HG03159 (cell line): ENCODE data around the gene REEP1.

ENCODE experiments used
- ATAC-seq: cut with Tn5 transposase; IDR thresholded peaks from one replicate; pipeline ENCODE4 v1.9.1; 2021; ENCODE audit warnings: mild to moderate bottlenecking, moderate library complexity; ENCODE audit not compliant: unreplicated experiment

The REEP1 gene, protein sequence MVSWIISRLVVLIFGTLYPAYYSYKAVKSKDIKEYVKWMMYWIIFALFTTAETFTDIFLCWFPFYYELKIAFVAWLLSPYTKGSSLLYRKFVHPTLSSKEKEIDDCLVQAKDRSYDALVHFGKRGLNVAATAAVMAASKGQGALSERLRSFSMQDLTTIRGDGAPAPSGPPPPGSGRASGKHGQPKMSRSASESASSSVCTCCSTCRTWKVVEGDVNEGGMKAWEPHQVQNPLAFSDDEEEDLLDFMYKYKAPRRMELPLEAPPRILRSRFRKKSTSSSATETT

DNA sequence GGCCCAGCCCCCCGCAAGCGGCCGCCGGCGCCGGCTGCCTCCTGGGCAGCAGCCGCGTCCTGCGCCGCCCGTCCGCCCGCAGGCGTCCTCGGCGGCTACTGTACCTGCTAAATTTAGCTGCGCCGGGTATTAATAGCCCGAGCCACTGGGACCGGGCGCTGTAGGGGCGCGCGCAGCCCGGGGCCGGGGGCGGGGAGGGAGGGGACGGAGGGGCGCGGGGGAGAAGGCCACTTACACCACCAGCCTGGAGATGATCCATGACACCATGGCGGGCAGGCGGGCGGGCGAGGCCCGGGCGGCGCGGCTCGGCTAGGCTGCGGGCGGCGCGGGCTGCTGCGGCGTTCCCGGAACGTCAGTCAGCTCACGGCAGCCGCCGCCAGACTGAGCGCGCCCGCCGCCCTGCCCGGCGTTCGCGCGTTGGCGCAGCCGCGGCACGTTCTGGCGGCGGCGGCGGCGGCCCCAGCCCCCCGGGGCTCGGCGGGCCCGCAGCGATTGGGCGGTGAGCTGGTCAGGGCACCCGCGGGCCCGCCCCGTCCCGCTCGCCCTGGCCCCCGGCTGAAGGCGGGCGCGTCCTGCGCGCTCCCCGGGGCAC, at the start of gene REEP1:
Gene REEP1 (minus strand): TSS at position 383 of the 592 bp plus-strand sequence. CDS start 116 bp downstream, at position 267.
- no peak for ATAC-seq

DNA sequence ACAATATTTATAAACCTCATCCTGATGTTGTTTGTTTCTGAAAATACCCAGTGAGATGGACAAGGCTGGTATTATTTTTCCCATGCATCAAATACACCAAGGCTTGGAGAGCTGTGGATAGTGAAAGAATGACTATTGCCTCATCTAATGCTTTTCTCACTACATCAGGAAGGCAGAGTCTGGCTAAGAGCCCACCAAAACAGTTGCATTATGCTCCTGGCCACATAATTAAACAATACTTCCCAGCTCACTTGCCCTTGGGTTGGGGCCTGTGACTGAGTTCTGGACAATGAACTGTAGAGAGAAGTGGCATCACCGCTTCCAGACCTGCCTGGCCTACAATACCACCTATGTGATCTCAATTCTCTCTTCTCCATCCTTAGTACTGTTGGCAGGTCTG, 46.4 kb upstream of the REEP1 start:
- no peak for ATAC-seq

GRCh38 chr2:86382698-86383097, 45.3 kb upstream of the REEP1 start:
- ATAC-seq = no peak

GRCh38 chr2:86382108-86382507, 44.7 kb upstream of the REEP1 start:
- ATAC-seq = no peak

DNA sequence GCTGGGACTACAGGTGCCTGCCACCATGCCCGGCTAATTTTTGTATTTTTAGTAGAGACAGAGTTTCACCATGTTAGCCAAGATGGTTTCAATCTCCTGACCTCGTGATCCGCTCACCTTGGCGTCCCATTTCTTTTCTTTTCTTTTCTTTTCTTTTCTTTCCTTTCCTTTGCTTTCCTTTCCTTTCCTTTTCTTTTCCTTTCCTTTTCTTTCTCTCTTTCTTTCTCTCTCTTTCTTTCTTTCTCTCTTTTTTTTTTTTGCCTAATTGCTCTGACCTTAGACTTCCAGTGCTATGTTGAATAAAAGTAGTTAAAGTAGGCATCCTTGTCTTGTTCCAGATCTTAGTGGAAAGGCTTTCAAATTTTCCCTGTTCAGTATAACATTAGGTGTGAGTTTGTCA, 41.0 kb upstream of the REEP1 start:
- ATAC-seq = no peak

GRCh38 chr2:86375623-86376022, 38.2 kb upstream of the REEP1 start:
- ATAC-seq = no peak

GRCh38 chr2:86372641-86373502, 35.4 kb upstream of the REEP1 start:
- ATAC-seq = no peak

GRCh38 chr2:86372133-86372532, 34.7 kb upstream of the REEP1 start:
- ATAC-seq = no peak

DNA sequence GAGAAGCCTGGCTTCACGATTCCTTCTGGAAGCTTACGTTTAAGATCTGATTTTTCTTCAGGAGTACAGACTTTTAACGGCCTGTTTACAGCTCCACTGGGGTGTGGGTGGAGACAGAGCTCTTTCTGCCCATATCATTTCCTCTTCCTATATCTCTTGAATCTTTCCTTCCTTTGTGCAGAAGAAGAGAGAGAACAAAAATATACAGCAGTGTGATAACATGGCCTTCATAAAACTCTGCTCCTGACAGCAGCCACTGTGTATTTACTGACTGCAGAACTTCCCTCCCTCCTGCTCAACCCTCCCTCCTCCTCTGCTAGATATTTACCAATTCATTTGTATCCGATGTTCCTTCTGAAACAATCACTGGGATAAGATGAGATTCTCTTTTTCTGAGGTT, 34.1 kb upstream of the REEP1 start:
- no peak for ATAC-seq

DNA sequence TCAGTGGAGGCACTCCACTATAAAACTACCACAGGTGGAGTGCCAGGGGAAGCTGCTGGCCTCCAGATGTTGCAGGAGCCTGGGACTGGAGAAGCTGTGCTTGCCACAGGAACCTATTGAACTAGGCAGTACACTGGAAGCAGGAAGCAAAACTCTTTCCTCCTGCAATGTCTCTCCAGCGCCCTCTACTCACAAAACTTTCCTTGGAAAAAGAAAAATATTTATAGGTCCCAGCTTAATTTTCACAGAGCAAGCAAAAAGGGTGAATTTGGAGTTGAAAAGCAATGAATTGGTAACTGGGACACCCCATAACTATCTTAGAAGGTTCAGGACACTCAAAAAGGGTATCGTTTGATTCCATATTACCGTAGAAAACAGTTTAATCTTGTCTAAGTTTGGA, 33.2 kb upstream of the REEP1 start:
- no peak for ATAC-seq

DNA sequence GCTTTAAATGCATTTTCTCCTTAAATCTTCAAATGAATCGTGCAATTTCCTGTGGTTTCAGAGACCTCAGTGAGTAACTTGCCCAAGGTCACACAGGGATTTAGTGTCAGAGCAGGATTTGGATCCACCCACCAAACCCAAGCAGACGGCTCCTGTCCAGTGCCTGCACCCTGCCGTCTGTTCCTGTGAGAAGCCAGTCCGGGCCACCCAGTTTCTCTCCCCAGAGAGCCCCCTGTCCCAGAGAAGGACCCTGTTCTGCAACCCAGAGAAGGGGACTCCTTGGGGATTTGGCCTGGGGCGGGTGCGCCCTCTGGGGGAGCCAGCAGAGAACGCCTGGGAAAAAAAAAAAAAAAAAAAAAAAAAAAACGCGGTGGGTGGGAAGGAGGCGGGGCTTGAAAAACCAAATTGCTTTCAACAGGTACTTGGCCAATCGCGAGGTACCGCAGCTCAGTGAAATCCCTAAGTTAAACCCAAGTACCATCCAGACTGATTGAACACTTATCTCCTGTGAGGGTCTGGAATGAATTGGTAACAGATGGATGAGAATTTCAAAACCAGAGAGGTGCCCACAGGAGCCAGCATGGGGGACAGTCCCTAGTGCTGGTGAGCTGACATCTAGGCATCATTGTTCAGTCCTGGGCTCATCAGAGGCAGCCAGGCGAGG, 30.9 kb upstream of the REEP1 start:
- peak; percentile 50 for ATAC-seq

DNA sequence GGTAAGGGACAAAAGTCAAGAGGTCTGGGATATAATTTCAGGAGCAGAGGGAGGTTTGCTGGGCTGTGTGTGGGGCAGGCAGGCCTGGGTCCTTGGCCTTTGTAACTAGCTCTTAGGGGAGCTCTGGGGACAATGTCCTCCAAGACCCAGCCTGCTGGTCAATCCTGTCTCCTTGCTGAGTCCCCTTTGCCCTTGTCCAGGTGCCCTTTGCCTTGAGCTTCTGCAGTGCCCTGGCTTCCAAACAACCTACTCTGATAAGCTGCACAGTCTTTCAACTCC, 30.0 kb upstream of the REEP1 start:
- ATAC-seq = no peak

DNA sequence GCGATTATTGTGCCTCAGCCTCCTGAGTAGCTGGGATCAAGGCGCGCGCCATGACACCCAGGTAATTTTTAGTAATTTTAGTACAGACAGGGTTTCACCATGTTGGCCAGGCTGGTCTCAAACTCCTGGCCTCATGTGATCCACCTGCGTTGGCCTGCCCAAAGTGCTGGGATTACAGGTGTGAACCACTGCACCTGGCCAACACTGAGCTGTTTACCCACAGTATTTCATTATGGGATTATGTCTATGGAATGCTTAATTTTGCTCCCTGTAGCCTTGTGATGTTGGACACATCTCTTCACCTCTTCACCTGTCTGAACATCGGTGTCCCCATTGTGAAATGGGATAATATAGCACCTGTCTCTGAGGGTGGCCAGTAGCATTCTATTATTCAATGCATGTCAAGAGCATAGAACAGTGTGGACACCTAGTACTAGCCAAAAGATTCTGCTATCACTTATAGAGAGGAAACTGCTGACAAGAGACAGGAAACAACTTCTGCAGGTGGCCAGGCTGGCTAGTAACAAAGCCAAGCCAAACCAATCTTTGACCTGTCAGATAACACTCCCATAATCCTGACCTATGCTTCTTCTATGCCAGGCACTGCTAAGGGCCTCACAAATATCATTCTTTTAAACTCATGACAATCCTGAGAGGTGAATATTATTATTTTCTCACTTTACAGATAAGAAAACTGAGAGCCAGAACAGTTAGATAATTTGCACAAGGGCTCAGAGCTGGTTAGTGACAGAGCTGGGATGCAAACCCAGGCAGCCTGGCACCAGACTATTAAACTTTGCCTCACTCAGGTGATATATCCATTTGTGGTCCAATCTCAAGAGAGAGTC, 29.4 kb upstream of the REEP1 start:
- ATAC-seq = no peak

GRCh38 chr2:86364894-86365293, 27.5 kb upstream of the REEP1 start:
- ATAC-seq = no peak

- no peak for ATAC-seq
Measured at GRCh38 chr2:86360776-86361175, 23.4 kb upstream of the REEP1 start.

DNA sequence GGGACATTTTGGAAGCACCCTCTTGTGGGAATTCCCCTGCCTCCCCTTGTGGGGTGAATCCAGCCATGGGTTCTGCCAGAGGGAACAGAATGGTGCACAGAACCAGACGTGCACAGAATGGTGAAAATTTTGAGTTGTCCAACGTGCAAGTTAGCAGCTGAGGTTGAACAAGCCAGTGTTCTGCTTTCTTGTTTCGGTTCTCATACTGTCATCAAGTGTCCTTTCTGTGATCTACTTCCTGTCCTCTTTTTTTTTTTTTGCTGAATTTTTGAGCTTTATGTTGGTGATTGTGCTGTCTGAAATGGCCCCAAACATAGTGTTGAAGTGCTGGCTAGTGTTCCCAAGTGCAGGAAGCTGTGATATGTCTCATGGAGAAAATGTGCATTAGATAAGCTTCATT, 21.5 kb upstream of the REEP1 start:
- peak; percentile 87 for ATAC-seq

DNA sequence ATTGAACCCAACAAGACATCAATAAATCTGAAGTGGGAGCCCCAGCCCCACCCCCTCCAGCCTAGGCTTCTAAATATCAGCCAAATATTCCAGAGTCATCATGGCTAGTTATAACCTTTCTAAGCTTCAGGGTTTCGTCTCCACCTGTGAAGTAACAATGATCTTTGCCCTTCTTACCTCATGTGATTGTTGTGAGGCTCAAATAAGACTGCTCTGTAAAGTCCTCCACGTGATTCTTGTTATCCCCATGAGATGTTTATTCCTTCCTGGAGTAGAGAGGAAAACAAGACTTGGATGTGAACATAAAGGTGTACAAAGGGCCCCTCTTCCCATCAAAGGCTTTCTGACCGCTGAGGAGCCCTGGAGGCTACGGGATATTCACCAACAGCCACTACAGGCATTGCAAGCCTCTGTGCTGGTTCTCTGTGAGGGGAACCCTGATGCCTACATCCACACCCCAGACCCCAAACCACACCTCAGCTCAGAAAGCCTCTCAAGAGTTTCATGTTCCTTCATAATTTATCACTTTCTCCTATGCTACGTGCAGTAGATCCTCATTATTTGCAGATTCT, 20.1 kb upstream of the REEP1 start:
- no peak for ATAC-seq

- no peak for ATAC-seq
Measured at GRCh38 chr2:86352727-86353221, 15.3 kb upstream of the REEP1 start.

GRCh38 chr2:86352137-86352726, 14.8 kb upstream of the REEP1 start:
- ATAC-seq = no peak

DNA sequence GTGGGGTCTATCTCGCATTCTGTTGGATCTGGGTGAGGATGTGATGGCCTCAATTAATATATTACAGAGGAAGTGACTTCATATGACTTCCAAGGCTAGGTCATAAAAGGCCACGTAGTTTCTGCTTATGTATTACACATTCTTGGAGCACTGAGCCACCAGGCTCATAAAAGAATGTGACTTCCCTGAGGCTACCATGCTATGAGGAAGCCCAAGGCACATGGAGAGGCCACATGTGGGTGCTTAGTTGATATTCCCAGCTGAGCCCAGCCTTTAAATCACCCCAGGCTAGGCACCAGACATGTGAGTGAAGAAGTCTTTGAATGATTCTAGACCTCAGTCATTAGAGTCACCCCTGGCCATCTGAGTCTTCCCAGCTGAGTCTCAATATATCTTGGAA, 13.3 kb upstream of the REEP1 start:
- ATAC-seq = no peak
